ENCODE data around the gene AIFM2.
"Not testable (repeated sequence)": the region's sequence is repeated elsewhere in the genome, so short reads cannot be mapped to it uniquely, and the experiment has no call there.

The AIFM2 gene

DNA sequence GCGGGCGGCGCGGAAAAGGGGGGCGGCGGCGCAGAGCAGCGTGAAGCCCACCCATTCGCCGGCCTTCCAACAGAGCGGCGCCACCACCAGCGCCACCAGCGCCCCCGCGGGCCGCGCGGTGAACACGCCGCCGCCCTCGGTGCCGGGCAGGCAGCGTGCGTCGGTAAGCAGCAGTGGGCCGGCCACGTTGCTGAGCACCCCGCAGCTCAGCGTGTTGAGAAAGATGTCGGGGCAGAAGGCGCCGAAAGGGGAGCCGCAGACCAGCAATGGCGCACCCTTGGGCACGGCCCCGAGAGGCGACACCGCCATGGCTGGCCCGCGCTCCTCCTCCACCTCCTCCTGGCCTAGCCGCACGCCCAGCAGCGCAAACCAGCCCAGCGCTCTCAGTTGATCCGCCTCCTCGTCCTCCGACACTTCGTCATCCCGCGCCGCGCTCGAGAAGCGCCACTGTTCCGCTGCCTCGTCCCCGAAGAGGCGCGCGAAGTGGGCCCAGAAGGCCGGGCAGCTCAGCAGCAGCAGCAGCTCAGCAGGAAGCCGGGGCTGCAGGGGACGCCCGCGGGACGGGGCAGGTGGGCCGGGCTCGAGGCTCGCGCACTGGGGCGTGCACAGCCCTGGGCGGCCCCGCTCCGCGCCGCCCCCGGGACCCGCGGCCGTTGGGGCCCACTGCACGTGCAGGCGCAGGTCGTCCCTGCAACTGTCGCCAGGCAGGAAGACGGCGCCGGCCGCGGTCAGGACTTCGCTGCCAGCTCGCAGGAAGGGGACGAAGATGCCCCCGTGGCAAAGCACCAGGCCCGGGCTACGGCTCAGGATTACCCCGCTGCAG lies 13.3 kb upstream of the AIFM2 start:
- ATAC-seq: peak; percentile 65 to 67

DNA sequence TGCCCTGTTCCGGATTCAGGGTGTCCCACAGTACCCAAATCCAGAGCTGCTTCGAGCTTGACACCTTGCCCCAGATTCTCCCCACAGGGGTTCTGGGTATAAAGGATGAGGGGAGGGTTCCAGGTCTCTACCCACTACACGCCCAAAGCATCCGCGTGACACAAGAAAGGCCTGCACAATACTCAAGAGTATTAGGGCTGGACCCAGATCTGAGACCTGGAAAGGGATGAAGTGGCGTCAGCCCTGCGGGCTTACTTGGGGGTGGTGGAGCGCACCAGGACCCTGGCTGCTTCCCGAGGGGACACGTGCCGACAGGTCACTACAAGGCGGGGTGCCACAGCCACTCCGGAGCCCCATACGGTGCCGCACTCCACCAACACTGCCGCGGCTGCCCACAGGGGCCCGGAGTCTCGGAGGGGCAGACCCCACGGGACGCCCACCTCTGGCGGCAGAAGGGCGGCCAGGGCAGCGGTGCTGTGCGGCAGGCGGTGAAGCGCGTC lies 12.6 kb upstream of the AIFM2 start:
- ATAC-seq: peak; percentile 3 to 5

DNA sequence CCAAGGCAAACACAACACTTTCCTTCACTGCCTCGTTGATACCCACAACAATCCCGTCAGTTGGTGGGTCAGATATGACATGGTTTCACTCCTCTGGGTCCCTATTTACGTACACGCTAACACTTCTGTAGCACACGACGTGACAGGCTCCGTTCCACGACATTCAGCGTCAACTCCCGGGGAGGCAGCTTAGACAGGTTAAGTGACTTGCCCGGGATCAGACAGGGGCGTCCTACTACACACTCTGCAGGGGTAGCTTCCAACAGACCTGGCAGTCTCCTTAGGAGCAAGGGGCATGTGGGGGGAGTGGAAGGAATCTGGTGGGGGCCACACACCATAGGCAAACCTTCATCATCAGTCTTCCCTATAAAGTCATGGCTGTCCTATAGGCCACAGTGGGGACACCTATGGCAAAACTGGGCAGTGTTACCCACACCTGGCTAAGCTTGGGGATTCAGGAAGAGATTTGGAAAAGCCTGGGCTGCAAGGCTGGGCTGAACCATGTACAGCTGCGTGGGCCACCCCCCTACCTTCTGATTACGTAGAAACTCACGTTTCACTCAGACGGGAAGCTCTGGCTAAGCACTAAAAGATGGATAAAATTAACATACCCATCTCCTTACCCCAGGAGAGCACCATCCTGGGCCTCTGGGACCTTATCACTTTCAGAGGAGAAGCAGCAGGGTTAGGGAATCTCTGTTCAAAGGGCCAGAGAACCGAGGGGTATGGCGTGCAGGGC lies 11.9 kb upstream of the AIFM2 start:
- ATAC-seq: no peak

DNA sequence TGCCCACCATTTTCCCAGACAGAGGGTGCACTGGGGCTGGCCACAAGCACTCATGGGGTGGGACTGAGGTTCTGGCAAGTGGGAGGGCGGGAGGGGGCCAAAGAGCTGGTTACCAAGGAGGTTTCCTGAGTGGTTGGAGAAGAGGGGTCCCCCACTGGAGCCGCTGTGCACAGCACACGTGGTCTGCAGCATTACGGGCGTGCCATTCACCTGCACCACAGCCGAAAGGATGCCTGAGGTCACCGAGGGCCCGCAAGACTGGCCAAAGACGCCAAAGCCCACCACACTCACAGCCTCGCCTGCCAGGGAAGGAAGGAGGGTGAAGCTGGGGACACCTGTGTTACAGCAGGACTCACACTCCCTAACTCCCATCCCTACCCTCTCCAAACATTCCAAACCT lies 9.9 kb upstream of the AIFM2 start:
- ATAC-seq: no peak

DNA sequence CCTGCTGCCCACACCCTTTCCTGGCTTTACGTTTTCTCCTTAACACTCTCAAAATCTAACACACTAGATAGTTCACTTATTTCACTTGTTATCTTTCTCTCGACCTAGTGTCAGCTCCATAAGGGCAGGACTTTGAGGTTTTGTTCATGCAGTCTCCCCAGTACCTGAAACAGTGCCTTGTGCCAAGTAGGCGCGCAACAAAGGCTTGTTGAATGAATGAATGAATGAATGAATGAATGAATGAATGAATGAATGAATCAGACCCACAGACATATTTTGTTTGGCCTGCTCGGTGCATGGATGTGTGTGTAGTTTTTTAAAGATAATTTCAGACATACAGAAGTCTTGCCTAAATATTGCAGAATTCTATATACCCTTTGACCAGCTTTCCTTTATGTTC lies 7.7 kb upstream of the AIFM2 start:
- ATAC-seq: no peak

DNA sequence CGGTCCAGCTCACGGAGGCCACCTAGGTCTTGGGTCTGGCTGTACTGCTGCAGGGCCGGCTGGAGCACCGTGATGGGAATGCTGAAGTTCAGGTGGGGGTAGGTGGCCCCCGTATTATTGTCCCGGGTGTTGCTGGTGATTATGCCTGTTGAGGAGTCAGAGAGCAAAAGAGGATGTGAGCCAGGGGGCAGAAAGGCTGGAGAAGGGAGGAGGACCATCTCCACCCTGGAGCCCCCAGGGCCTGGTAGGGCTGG lies 7.3 kb upstream of the AIFM2 start:
- ATAC-seq: no peak

DNA sequence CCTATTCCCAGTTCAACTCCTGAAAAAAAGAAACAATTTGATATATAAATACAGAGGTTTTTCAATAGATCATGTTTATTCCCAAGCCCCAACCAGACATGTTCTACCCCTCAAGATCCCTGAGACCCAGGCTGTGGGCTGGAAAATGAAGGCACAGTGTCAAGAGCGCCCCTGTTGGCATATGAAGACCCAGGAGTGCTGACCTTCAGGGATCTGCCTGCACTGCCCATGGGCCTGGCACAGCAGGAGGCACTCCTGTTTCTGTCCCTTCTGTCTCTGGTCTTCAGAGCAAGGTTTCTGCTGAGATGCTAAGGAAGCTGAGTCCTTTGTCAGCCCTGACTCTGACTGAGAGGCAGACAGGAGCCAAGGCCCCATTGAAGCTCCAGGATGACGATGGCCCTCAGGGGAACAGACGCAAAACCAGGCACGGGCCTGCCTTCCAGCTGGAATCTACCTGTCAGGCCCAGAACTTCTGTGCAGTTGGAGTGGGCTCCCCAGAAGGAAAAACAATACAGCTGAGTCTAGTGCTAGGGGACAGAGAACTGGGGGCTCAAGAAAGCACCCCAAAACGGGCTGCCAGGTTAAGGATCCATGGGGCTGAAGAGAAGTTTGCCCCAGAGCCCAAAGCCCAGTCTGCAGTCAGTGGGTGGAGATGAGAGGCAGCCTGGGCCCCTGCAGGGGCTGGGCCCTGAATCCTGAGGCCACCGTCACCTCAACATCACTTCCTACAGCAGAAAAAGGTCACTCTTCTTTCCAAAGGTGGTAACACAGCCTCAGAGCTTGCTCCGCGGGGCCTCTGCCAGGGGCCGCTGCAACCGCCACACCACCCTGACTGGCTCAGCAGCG lies 6.7 kb upstream of the AIFM2 start:
- ATAC-seq: no peak

DNA sequence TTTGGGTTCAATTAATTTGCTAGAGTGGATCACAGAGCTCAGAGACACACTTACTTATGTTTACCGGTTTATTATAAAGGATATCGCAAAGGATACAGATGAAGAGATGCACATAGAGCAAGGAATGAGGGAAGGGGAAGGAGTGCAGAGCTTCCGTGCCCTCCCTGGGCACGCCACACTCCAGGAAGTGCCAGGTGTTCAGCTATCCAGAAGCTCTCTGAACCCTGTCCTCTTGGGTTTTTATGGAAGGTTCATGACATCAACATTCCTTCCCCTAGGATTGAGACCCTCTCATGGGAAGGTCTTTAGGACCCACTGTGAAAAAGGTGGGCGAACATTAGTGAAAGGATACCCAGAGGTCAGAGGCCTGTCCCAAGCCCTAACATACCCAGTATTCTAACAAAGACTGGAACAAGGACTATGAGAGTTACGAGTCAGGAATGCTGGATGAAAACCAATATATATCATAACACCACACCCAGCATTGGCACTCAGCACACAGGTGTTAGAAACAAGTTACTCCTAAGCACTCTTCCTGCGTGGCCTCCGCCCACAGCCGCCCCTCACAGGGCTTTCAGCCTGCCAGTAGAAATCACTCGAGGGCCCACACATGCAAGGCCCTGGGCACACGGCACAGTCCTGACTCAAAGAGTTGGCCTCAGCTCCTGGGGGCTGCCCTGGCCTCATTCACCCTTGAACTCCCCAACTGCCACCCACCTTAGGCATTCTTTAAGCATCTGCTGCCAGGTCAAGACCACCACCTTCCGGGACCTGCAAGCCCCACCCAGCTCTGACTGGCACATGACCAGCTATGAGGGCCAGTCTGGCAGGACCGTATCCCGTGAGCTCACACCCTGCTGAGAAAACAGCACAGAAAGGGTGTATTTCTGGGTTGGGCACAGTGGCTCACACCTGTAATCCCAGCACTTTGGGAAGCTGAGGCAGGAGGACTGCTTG lies 5.6 kb upstream of the AIFM2 start:
- no peak for ATAC-seq

DNA sequence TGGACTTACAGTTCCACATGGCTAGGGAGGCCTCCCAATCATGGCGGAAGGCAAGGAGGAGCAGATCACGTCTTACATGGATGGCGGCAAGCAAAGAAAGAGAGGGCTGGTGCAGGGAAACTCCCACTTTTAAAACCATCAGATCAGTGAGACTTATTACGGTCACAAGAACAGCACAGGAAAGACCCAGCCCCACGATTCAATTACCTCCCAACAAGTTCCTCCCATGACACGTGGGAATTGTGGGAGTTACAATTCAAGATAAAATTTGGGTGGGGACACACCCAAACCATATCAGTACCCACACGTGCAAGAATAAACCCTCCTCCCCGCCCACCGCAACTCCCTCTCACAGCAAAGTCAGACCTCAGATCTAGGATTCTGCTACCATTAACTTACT lies 4.5 kb upstream of the AIFM2 start:
- no peak for ATAC-seq

DNA sequence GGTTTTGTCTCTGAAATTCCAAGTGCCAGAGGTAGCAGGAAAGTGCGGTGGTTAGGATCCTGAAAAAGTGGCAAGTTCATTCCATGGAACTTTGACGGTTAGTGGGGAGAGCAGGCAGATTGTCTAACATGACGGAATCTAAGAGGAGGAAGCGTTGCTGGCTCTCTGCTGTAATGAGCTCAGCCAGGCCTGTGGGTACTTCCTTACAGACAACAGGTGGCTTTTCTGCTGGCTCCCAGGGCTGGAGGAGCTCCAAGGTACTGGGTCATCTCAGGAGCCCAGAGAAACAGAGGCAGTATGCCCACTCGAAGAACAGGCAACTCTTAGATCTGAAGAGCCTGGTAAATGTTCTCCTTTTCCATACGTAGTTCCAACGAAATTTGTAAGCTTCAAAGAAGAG lies 3.1 kb upstream of the AIFM2 start:
- ATAC-seq: no peak

DNA sequence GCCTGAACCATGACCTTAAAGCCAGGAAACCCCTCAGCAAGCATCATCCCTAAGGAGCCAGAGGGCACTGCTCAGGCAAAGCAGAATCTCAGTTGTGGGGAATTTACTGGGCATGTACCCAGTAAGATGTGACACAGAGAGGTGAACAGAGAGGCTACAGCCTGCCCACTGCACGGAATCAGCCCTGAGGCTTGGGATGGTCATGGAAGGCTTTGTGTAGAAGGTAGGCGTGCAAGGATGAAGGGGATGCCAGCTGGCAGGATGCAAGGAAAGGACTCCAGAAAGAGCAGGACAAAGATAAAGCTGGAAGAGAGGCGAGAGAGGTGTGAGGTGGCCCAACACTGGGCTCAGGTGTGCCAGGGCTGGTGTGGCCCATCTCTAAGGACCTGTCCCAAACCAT lies 2.4 kb upstream of the AIFM2 start:
- ATAC-seq: no peak

DNA sequence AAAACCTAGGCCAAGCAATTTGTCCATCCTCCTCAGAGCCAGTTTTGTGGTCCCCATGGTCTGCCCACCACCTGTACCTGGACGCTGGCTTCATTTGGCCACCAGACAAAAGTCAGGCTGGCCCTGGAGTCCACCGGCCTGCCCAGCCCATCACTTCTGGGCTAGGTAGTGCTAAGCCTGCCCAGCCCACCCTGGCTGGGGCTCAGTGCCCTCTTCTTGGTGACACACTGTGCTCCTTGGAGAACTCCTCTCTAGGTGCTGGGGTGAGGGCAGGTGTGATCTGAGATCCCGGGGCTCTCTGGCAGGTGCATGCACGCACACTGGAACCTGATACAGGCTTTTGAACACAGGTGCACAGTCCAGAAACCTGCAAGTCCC lies 1.1 kb downstream of the AIFM2 start:
- no peak for ATAC-seq

DNA sequence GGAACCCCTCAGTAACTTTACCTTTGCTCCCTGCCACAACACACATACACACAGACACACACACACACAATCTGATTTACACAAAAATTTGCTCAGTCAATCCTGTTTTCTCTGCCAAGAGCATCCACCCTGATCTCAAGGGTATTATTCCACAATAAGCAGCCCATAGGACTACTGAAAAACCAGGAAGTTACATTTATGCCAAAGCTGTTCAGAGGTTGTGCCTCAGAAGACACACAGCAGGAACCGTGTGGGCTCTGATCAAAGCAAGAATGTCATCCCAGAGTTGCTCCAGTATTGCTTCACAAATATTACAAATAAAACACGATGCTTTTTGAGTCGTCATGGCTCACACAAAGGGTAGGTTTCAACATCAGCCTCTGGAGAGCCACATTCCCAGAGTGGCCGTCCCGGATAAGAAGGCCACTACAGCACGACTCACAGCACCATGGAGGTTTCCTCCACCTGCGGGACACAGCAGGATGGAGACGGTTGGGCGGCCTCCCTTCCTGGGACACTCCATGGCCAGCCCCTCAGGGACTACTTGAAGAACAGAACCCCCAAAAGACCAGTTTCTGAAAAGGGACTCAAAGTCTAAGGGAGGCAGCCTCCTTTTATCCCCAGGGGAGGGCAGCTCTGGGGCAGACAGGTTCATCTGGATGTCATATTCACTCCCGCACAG lies 1.6 kb downstream of the AIFM2 start:
- no peak for ATAC-seq

DNA sequence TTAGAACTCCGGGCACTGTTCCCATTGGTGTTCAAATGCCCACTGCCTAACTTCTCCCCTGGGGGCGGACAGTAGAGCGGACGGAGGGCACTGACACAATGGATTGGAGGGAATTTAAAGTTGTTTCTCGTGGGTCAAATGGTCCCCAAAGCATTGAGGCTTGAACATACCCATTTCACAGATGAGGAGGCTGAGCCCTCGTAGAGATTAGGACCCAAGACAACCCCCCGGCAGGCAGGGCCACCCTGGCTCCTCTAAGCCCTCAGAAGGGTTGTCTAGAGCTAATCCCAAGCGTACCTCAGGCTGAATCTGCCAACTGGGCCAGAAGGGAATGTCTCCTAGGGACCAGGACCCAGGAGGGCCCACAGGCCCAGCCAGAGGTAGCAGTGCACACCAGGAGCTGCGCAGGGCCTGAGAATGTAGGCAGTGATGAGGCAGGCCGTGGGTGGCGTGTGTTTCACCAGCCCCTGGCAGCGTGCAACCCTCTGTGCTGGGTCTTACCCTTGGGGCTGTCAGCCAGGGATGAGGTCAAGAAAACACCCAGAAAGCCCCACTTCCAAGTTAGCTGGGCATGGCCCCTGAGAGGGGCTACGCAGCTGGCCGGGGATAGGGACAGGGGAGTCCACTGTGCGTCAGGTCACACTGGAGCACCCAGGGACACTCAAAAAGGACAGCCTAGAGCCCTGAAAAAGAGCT lies 5.8 kb downstream of the AIFM2 start:
- no peak for ATAC-seq

DNA sequence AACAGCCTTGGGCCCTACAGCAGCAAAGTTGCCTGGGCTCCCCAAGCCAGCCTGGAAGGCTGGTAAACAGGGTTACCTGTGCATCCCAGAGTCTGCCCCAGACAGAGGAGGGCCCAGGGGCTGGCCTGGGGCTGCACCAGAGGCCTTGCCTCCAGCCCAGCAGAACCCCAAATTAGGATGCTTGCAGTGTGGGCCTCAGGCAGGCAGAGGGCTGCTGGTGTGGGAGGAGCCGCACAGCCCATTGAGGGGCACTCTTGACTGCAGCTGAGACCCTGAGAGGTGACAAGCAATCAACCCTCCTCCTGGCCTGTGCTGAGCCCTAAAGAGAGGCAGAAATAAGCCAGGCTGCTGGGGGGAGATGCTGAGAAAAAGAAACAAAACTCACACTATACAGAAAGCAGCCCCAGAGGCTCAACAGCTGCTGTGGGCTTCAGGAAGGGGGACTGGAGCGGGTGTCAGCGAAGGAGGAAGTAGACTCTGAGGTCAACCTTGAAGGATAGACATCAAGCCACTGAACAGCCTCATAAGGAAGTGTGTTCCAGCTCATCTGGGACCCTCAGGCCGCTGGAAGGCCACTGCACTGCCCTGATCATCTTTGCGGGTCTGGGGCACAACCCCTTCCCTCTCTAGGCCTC lies 6.6 kb downstream of the AIFM2 start:
- ATAC-seq: no peak

DNA sequence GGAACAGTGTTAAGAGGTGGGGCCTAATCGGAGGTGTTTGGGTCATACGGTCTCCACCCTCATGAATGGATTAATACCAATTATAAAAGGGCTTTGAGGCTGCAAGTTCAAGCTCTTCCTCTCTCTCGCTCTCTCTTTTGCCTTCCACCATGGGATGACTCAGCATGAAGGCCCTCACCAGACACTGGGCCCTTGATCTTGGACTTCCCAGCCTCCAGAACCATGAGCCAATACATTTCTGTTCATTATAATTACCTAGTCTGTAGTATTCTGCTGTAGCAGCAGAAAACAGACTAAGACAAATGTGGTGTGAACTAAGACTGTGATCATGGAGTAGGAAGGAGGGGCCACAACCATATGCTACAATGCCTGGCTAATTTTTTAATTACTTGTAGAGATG lies 7.7 kb downstream of the AIFM2 start:
- no peak for ATAC-seq

DNA sequence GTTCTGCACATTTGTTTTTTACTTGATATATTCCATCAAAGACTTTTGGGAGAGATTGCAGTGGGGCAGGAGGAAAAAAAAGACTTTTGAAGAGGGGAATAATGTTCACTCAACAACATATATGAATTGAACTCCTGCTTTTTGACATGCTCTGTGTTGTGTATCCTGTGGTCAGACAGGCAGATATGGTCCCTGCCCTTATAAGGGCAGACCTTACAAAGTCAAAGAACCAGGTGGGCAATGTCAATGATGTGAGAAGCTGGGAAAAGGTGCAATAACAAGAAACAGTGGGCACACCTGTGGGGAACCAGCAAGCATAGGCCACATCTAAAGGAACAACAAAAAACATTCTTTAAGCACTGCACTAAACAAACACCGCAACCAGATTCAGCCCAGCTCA lies 8.2 kb downstream of the AIFM2 start:
- no peak for ATAC-seq

DNA sequence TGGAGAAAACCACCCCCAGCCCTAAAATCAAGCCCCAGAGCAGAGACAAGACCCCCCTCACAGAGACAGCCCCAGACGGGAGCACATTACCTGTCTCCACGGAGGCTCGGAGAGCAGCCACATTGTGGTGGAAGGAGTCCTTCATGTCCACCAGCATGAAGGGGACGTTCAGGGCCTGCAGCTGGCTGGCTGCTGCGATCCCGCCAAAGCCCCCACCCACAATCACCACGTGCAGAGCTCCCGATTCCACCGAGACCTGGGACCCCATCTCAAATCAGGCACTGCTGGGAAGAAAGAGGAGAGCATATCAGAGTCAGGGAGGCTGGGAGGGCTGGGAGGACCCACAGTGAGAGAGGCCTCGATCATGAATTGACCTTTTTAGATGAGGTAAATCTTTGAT lies 8.8 kb downstream of the AIFM2 start:
- no peak for ATAC-seq

DNA sequence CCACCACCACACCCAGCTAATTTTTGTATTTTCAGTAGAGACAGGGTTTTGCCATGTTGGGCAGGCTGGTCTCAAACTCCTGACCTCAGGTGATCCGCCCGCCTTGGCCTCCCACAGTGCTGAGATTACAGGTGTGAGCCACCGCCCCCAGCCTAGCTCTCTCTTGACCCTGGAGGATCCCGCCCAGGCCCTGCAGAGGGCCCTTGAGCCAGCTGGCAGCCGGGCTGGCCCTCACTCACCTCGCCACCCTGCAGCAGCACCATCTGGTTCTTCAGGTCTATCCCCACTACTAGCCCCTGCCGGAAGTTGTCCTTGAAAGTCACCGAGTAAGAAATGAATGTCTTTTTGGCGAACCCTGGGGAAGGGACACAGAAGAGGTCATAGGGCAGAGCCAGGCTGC lies 9.5 kb downstream of the AIFM2 start:
- not testable (repeated sequence) for ATAC-seq

DNA sequence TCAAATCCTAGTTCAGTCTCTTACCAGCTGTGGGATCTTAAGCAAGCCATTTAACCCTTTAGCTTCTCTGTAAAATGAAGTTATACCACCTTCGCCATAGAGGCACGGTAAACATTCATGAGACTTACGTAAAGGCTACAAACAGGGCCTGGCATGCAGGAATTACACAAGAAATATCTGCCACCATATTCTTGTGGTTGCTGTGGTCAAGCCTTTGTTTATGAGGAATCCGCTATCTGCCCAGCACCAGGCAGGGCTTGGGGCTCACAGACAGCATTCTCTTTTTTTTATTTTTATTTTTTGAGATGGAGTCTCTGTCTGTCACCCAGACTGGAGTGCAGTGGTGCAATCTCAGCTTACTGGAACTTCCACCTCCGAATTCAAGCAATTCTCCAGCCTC lies 9.9 kb downstream of the AIFM2 start:
- no peak for ATAC-seq

Measured in activated CD4-positive, CD25-positive, alpha-beta regulatory T cell treated with anti-CD3 and anti-CD28 coated beads, Interleukin-2, amount 50 U/mL, for 24 hours (primary cell).